ENCODE data around the gene FCF1. TPM values are rescaled to one million over a fixed set of nuclear protein-coding genes. Genes with fewer than 3 reads are reported as not detected.
A peak's percentile ranks its signal among the peaks of the same experiment; 100 is the strongest.

The FCF1 gene
- total and polyA plus RNA-seq, 2 of the 13 experiments (the other 11 are each of a cell fraction or from before 2014, with no cell fraction given) = 31.0 to 44.4 TPM

- peak; percentile 70 for TF ChIP-seq SKI (IDR thresholded peaks at IDR 0.05; ENCODE audit: partially characterized antibody)
- TF ChIP-seq SAFB2 (CRISPR knock-in tag; IDR thresholded peaks at IDR 0.05; ENCODE audit: borderline replicate concordance, low read depth) = peak; percentile 81; the same call in 1 of the 2 replicates
- peak; percentile 90 for TF ChIP-seq PHF20 (CRISPR knock-in tag; IDR thresholded peaks at IDR 0.05)
- no peak for TF ChIP-seq SMC3 (IDR thresholded peaks at IDR 0.05; ENCODE audit: low read length)
- TF ChIP-seq TGIF2 (CRISPR knock-in tag; IDR thresholded peaks at IDR 0.05) = 0 out of 2 replicates have a peak, but pooled peaks have one; percentile 18
- TF ChIP-seq, protein P1, sequence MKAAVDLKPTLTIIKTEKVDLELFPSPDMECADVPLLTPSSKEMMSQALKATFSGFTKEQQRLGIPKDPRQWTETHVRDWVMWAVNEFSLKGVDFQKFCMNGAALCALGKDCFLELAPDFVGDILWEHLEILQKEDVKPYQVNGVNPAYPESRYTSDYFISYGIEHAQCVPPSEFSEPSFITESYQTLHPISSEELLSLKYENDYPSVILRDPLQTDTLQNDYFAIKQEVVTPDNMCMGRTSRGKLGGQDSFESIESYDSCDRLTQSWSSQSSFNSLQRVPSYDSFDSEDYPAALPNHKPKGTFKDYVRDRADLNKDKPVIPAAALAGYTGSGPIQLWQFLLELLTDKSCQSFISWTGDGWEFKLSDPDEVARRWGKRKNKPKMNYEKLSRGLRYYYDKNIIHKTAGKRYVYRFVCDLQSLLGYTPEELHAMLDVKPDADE (CRISPR knock-in tag; IDR thresholded peaks at IDR 0.05) = peak; percentile 93
- TF ChIP-seq ZNF589 (CRISPR knock-in tag; conservative IDR thresholded peaks at IDR 0.05) = no peak
- TF ChIP-seq ZMYM2 (CRISPR knock-in tag; IDR thresholded peaks at IDR 0.05) = no peak
- TF ChIP-seq, protein P2, sequence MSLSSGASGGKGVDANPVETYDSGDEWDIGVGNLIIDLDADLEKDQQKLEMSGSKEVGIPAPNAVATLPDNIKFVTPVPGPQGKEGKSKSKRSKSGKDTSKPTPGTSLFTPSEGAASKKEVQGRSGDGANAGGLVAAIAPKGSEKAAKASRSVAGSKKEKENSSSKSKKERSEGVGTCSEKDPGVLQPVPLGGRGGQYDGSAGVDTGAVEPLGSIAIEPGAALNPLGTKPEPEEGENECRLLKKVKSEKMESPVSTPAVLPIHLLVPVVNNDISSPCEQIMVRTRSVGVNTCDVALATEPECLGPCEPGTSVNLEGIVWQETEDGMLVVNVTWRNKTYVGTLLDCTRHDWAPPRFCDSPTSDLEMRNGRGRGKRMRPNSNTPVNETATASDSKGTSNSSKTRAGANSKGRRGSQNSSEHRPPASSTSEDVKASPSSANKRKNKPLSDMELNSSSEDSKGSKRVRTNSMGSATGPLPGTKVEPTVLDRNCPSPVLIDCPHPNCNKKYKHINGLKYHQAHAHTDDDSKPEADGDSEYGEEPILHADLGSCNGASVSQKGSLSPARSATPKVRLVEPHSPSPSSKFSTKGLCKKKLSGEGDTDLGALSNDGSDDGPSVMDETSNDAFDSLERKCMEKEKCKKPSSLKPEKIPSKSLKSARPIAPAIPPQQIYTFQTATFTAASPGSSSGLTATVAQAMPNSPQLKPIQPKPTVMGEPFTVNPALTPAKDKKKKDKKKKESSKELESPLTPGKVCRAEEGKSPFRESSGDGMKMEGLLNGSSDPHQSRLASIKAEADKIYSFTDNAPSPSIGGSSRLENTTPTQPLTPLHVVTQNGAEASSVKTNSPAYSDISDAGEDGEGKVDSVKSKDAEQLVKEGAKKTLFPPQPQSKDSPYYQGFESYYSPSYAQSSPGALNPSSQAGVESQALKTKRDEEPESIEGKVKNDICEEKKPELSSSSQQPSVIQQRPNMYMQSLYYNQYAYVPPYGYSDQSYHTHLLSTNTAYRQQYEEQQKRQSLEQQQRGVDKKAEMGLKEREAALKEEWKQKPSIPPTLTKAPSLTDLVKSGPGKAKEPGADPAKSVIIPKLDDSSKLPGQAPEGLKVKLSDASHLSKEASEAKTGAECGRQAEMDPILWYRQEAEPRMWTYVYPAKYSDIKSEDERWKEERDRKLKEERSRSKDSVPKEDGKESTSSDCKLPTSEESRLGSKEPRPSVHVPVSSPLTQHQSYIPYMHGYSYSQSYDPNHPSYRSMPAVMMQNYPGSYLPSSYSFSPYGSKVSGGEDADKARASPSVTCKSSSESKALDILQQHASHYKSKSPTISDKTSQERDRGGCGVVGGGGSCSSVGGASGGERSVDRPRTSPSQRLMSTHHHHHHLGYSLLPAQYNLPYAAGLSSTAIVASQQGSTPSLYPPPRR (CRISPR knock-in tag; IDR thresholded peaks at IDR 0.05; ENCODE audit: borderline replicate concordance) = no peak
- TF ChIP-seq DMAP1 (CRISPR knock-in tag; IDR thresholded peaks at IDR 0.05) = peak; percentile 69; the same call in 1 of the 2 replicates
- no peak; the same call in 1 of the 2 replicates for TF ChIP-seq PITX1 (CRISPR knock-in tag; IDR thresholded peaks at IDR 0.05)
- TF ChIP-seq ZNF816 (CRISPR knock-in tag; IDR thresholded peaks at IDR 0.05; ENCODE audit: borderline replicate concordance) = peak; percentile 61; the same call in 1 of the 2 replicates
- TF ChIP-seq SMARCC2 (IDR thresholded peaks at IDR 0.05) = no peak
- TF ChIP-seq, protein P3, sequence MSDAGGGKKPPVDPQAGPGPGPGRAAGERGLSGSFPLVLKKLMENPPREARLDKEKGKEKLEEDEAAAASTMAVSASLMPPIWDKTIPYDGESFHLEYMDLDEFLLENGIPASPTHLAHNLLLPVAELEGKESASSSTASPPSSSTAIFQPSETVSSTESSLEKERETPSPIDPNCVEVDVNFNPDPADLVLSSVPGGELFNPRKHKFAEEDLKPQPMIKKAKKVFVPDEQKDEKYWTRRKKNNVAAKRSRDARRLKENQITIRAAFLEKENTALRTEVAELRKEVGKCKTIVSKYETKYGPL (CRISPR knock-in tag; IDR thresholded peaks at IDR 0.05) = peak; percentile 62; the same call in 1 of the 2 replicates
- TF ChIP-seq HNF1B (CRISPR knock-in tag; IDR thresholded peaks at IDR 0.05) = peak; percentile 73; the same call in 1 of the 2 replicates
- TF ChIP-seq, protein P4, sequence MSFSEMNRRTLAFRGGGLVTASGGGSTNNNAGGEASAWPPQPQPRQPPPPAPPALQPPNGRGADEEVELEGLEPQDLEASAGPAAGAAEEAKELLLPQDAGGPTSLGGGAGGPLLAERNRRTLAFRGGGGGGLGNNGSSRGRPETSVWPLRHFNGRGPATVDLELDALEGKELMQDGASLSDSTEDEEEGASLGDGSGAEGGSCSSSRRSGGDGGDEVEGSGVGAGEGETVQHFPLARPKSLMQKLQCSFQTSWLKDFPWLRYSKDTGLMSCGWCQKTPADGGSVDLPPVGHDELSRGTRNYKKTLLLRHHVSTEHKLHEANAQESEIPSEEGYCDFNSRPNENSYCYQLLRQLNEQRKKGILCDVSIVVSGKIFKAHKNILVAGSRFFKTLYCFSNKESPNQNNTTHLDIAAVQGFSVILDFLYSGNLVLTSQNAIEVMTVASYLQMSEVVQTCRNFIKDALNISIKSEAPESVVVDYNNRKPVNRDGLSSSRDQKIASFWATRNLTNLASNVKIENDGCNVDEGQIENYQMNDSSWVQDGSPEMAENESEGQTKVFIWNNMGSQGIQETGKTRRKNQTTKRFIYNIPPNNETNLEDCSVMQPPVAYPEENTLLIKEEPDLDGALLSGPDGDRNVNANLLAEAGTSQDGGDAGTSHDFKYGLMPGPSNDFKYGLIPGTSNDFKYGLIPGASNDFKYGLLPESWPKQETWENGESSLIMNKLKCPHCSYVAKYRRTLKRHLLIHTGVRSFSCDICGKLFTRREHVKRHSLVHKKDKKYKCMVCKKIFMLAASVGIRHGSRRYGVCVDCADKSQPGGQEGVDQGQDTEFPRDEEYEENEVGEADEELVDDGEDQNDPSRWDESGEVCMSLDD (CRISPR knock-in tag; IDR thresholded peaks at IDR 0.05; ENCODE audit: borderline replicate concordance) = peak; percentile 72
- no peak for TF ChIP-seq RAD51 (IDR thresholded peaks at IDR 0.05; ENCODE audit: borderline replicate concordance)
- peak; percentile 55; the same call in 1 of the 2 replicates for TF ChIP-seq MIER2 (CRISPR knock-in tag; IDR thresholded peaks at IDR 0.05)
Measured at GRCh38 chr14:74762917-74763802, 50.2 kb downstream of the FCF1 start, which contains the start of gene YLPM1 (continued).
